Neuronal stem cell (in vitro differentiated cells): ENCODE results near the gene EFCAB11.
"Not testable (repeated sequence)": the region's sequence is repeated elsewhere in the genome, so short reads cannot be mapped to it uniquely, and the experiment has no call there.

Experiments used
- DNase-seq: peaks from one replicate; pipeline ENCODE4 v3.0.0-alpha.2; 2013; ENCODE audit warnings: low spot score
- H2AFZ ChIP-seq: one replicate; pipeline ENCODE4 v1.6.1; 2013; ENCODE audit warnings: mild to moderate bottlenecking, low read length, inconsistent platforms
- H2AK5ac ChIP-seq: 2 replicates; pipeline ENCODE4 v1.6.1; 2013; ENCODE audit warnings: low read depth, mild to moderate bottlenecking, inconsistent platforms, low read length, moderate library complexity, mixed read lengths
- H2BK120ac ChIP-seq: 2 replicates; pipeline ENCODE4 v1.6.1; 2013; ENCODE audit warnings: low read depth, mild to moderate bottlenecking, inconsistent platforms, low read length, moderate library complexity, mixed read lengths
- H2BK12ac ChIP-seq: one replicate; pipeline ENCODE4 v1.6.1; 2013; ENCODE audit warnings: low read length, inconsistent platforms
- H2BK15ac ChIP-seq: 2 replicates; pipeline ENCODE4 v1.6.1; 2013; ENCODE audit warnings: mild to moderate bottlenecking, low read length, inconsistent platforms, mixed read lengths
- H2BK5ac ChIP-seq: one replicate; pipeline ENCODE4 v1.6.1; 2013; ENCODE audit warnings: inconsistent platforms, mild to moderate bottlenecking, low read length, moderate library complexity
- H3K14ac ChIP-seq: one replicate; pipeline ENCODE4 v1.6.1; 2013; ENCODE audit warnings: low read length, inconsistent platforms
- H3K18ac ChIP-seq: 2 replicates; pipeline ENCODE4 v1.6.1; 2013; ENCODE audit warnings: low read length, inconsistent platforms
- H3K23ac ChIP-seq: 2 replicates; pipeline ENCODE4 v1.6.1; 2013; ENCODE audit warnings: low read depth, mild to moderate bottlenecking, mixed read lengths, low read length, inconsistent platforms; ENCODE audit not compliant: poor library complexity
- H3K27ac ChIP-seq: replicated peaks from 3 replicates; pipeline ENCODE4 v1.5.1; 2013; ENCODE audit warnings: low read length, inconsistent platforms
- H3K27me3 ChIP-seq, 3 experiments: 2 replicates each; pipeline ENCODE4 v1.6.1; 2013; ENCODE audit warnings: low read length in 3 of 3, mild to moderate bottlenecking in 2 of 3, inconsistent platforms in 1 of 3, low read depth in 1 of 3, mixed read lengths in 1 of 3, moderate library complexity in 1 of 3; ENCODE audit not compliant: control insufficient read depth in 3 of 3, insufficient read depth in 3 of 3
- H3K36me3 ChIP-seq, 2 donors: replicated peaks in 1 of 2; 2 replicates each; pipeline ENCODE4 v1.6.1; 2013; ENCODE audit warnings: low read length in 2 of 2; ENCODE audit not compliant: control insufficient read depth in 2 of 2, insufficient read depth in 2 of 2
- H3K4ac ChIP-seq: 2 replicates; pipeline ENCODE4 v1.6.1; 2013; ENCODE audit warnings: inconsistent platforms, mild to moderate bottlenecking, low read length, moderate library complexity
- H3K4me1 ChIP-seq, 2 donors: 1 replicate in 1 of 2; 2 replicates in 1 of 2; pipeline ENCODE4 v1.6.1; 2013; ENCODE audit warnings: low read length in 2 of 2, low read depth in 1 of 2; ENCODE audit not compliant: control insufficient read depth in 2 of 2, insufficient read depth in 1 of 2
- H3K4me2 ChIP-seq: one replicate; pipeline ENCODE4 v1.6.1; 2013; ENCODE audit warnings: mild to moderate bottlenecking, low read length, inconsistent platforms; ENCODE audit not compliant: insufficient read depth, poor library complexity, severe bottlenecking
- H3K4me3 ChIP-seq, 2 donors: 2 replicates each; pipeline ENCODE4 v1.5.1; 2013; ENCODE audit warnings: low read length in 2 of 2, mild to moderate bottlenecking in 2 of 2, inconsistent platforms in 1 of 2, moderate library complexity in 1 of 2
- H3K79me1 ChIP-seq: one replicate; pipeline ENCODE4 v1.6.1; 2013; ENCODE audit warnings: low read depth, mild to moderate bottlenecking, inconsistent platforms, low read length, moderate library complexity
- H3K9ac ChIP-seq: one replicate; pipeline ENCODE4 v1.6.1; 2013; ENCODE audit warnings: mild to moderate bottlenecking, low read depth, low read length, inconsistent platforms; ENCODE audit not compliant: poor library complexity
- H3K9me3 ChIP-seq, 2 donors: replicated peaks in 1 of 2; 2 replicates each; pipeline versions ENCODE3 to v1.6.1; 2013; ENCODE audit warnings: low read length in 2 of 2, mild to moderate bottlenecking in 2 of 2, inconsistent platforms in 1 of 2, low read depth in 1 of 2, mixed read lengths in 1 of 2, moderate library complexity in 1 of 2; ENCODE audit not compliant: control insufficient read depth in 2 of 2, insufficient read depth in 1 of 2
- H4K8ac ChIP-seq: one replicate; pipeline ENCODE4 v1.6.1; 2013; ENCODE audit warnings: low read depth, mild to moderate bottlenecking, inconsistent platforms, low read length, moderate library complexity
- H4K91ac ChIP-seq: one replicate; pipeline ENCODE4 v1.6.1; 2013; ENCODE audit warnings: low read length, low read depth, mild to moderate bottlenecking, inconsistent platforms; ENCODE audit not compliant: poor library complexity
- WGBS, 2 donors: extraction: QIAGEN DNeasy Blood & Tissue Kit; methylation state at CpG; one replicate each; pipeline ENCODE4 v1.1.7; 2013; ENCODE audit warnings: missing lambda C conversion rate in 2 of 2, mixed read lengths in 1 of 2; ENCODE audit not compliant: insufficient read length in 2 of 2, insufficient replicate concordance in 1 of 2; ENCODE audit errors: extremely low coverage in 2 of 2; 5-methylcytosine and 5-hydroxymethylcytosine counted together

Gene EFCAB11

GRCh38 chr14:89874091-89874490 lies 80.4 kb downstream of the EFCAB11 start:
- H4K91ac ChIP-seq, H2BK12ac ChIP-seq, H3K9ac ChIP-seq, H3K4me3 ChIP-seq, H3K4me1 ChIP-seq, H2AK5ac ChIP-seq, H2BK15ac ChIP-seq, H3K4me2 ChIP-seq, H4K8ac ChIP-seq, DNase-seq, H3K4ac ChIP-seq, H3K14ac ChIP-seq, H3K27me3 ChIP-seq, H3K23ac ChIP-seq, H3K27ac ChIP-seq, H2BK5ac ChIP-seq, H3K79me1 ChIP-seq, H3K36me3 ChIP-seq, H3K9me3 ChIP-seq, H3K18ac ChIP-seq, H2AFZ ChIP-seq, H2BK120ac ChIP-seq: not testable (repeated sequence)
- WGBS, 2 donors: no CpG with 5 or more reads among the region's 3 CpGs

GRCh38 chr14:89870316-89870715 lies 84.2 kb downstream of the EFCAB11 start:
- H2AK5ac ChIP-seq: no peak overlapping the region
- H2BK12ac ChIP-seq: no peak overlapping the region
- WGBS, 2 donors: no CpG with 5 or more reads among the region's 2 CpGs
- no peak overlapping the region for H2AFZ ChIP-seq
- no peak overlapping the region for H4K91ac ChIP-seq
- H3K14ac ChIP-seq: no peak overlapping the region
- H3K36me3 ChIP-seq: no peaks in the 10 kb centered on the region
- no peaks in the 10 kb centered on the region for H3K79me1 ChIP-seq
- H2BK15ac ChIP-seq: no peak overlapping the region
- no peak overlapping the region for H3K9ac ChIP-seq
- no peak for DNase-seq
- no peak overlapping the region for H3K4ac ChIP-seq
- H2BK120ac ChIP-seq: no peak overlapping the region
- no peak overlapping the region for H3K27ac ChIP-seq
- H3K4me3 ChIP-seq: no peak overlapping the region
- H3K18ac ChIP-seq: no peak overlapping the region
- peaks cover 0 to 2% (median 0%) of the 10 kb centered on the region in 3 experiments for H3K27me3 ChIP-seq
- peaks cover 0 to 5% of the 10 kb centered on the region in 2 donors for H3K9me3 ChIP-seq
- H3K4me1 ChIP-seq: no peaks in the 10 kb centered on the region
- no peak overlapping the region for H4K8ac ChIP-seq
- H2BK5ac ChIP-seq: no peak overlapping the region
- no peak overlapping the region for H3K23ac ChIP-seq
- H3K4me2 ChIP-seq: no peak overlapping the region

- Histone ChIP-seq H3K18ac (no peak overlapping the region), H4K91ac (no peak overlapping the region), H3K4ac (no peak overlapping the region), H3K9ac (no peak overlapping the region), H3K4me1 (no peaks in the 10 kb centered on the region), H2BK5ac (no peak overlapping the region), H3K4me2 (no peak overlapping the region), H2AK5ac (no peak overlapping the region), H3K9me3 (peaks cover 0 to 5% of the 10 kb centered on the region in 2 donors), H2BK120ac (no peak overlapping the region), H3K36me3 (no peaks in the 10 kb centered on the region), H2AFZ (no peak overlapping the region), H2BK12ac (no peak overlapping the region), H3K23ac (no peak overlapping the region), H3K79me1 (no peaks in the 10 kb centered on the region), H3K27me3 (peaks cover 0 to 2% (median 0%) of the 10 kb centered on the region in 3 experiments), H3K27ac (no peak overlapping the region), H4K8ac (no peak overlapping the region), H2BK15ac (no peak overlapping the region), H3K4me3 (no peak overlapping the region), H3K14ac (no peak overlapping the region)
- no peak for DNase-seq
- no CpG with 5 or more reads among the region's 2 CpGs for WGBS, 2 donors
Measured at GRCh38 chr14:89869606-89870005, 84.9 kb downstream of the EFCAB11 start.

- Histone ChIP-seq H3K14ac (no peak overlapping the region), H3K9me3 (peaks cover 0 to 5% of the 10 kb centered on the region in 2 donors), H4K91ac (no peak overlapping the region), H3K18ac (no peak overlapping the region), H2BK120ac (no peak overlapping the region), H3K4me3 (peak overlapping the region in 1 of 2 donors; percentile 39), H2AFZ (no peak overlapping the region), H2AK5ac (no peak overlapping the region), H2BK15ac (no peak overlapping the region), H3K4me1 (no peaks in the 10 kb centered on the region), H3K79me1 (no peaks in the 10 kb centered on the region), H3K23ac (no peak overlapping the region), H3K4ac (no peak overlapping the region), H3K4me2 (no peak overlapping the region), H2BK5ac (no peak overlapping the region), H3K27ac (no peak overlapping the region), H3K9ac (no peak overlapping the region), H3K36me3 (no peaks in the 10 kb centered on the region), H4K8ac (no peak overlapping the region), H3K27me3 (no peaks in the 10 kb centered on the region), H2BK12ac (no peak overlapping the region)
- DNase-seq: no peak
- WGBS, 2 donors: no CpG with 5 or more reads among the region's 3 CpGs
Measured at GRCh38 chr14:89866458-89866857, 88.1 kb downstream of the EFCAB11 start.
